Kidney glomerular epithelial cell (primary cell): Measurements from ENCODE around the gene HP1BP3.
"Not testable (repeated sequence)": the region's sequence is repeated elsewhere in the genome, so short reads cannot be mapped to it uniquely, and the experiment has no call there.

ENCODE experiments used
- DNase-seq: peaks from one replicate; lab custom pipeline; 2025; lab: John Stamatoyannopoulos, UW

Gene HP1BP3

GRCh38 chr1:20727746-20728316 is 59.3 kb downstream of the HP1BP3 start:
- no peak for DNase-seq

GRCh38 chr1:20726932-20727745 is 60.0 kb downstream of the HP1BP3 start:
- DNase-seq = no peak

- no peak for DNase-seq
Measured at GRCh38 chr1:20726118-20726911, 60.8 kb downstream of the HP1BP3 start.

GRCh38 chr1:20725189-20726117 is 61.7 kb downstream of the HP1BP3 start:
- peak; percentile 34 for DNase-seq

- no peak for DNase-seq
Measured at GRCh38 chr1:20724364-20725188, 62.5 kb downstream of the HP1BP3 start.

GRCh38 chr1:20723537-20724363 is 63.4 kb downstream of the HP1BP3 start:
- no peak for DNase-seq

GRCh38 chr1:20723159-20723536 is 64.0 kb downstream of the HP1BP3 start:
- DNase-seq = no peak

GRCh38 chr1:20721117-20722061 is 65.7 kb downstream of the HP1BP3 start:
- no peak for DNase-seq

GRCh38 chr1:20720631-20721091 is 66.4 kb downstream of the HP1BP3 start:
- no peak for DNase-seq

GRCh38 chr1:20719871-20720620 is 67.1 kb downstream of the HP1BP3 start:
- DNase-seq = no peak

- DNase-seq = no peak
Measured at GRCh38 chr1:20719261-20719660, 67.8 kb downstream of the HP1BP3 start.

GRCh38 chr1:20718343-20718882 is 68.7 kb downstream of the HP1BP3 start:
- not testable (repeated sequence) for DNase-seq

GRCh38 chr1:20717452-20718342 is 69.4 kb downstream of the HP1BP3 start, which contains the start of gene KIF17:
TSS of gene KIF17 (minus strand) at chr1:20718007. CDS start at chr1:20717706, 301 bp downstream.
- DNase-seq = peak; percentile 24

GRCh38 chr1:20716232-20716631 is 70.9 kb downstream of the HP1BP3 start:
- no peak for DNase-seq

- no peak for DNase-seq
Measured at GRCh38 chr1:20715406-20715805, 71.7 kb downstream of the HP1BP3 start.

GRCh38 chr1:20713440-20713839 is 73.7 kb downstream of the HP1BP3 start:
- DNase-seq = no peak

GRCh38 chr1:20712215-20712577 is 74.9 kb downstream of the HP1BP3 start:
- no peak for DNase-seq
